PC-9 (cell line): ENCODE measurements around the gene NEIL1. TPM values are rescaled to one million over a fixed set of nuclear protein-coding genes. Genes with fewer than 3 reads are reported as not detected.

Experiments
- BruUV-seq: library from RNA; stranded (reverse); fragments of 400-500 nt; replicated peaks from 2 replicates; lab custom pipeline; 2021; lab: Mats Ljungman, UMichigan
- CTCF ChIA-PET: fragments of 300-600 bp; sonication (Branson Sonifier 250); formaldehyde crosslinking; loops from one replicate; lab custom pipeline; 2022; ENCODE audit warnings: antibody characterized with exemption; lab: Charles Lee
- POLR2A ChIA-PET: fragments of 300-600 bp; sonication (Branson Sonifier 250); formaldehyde crosslinking; loops from one replicate; lab custom pipeline; 2022; ENCODE audit warnings: antibody characterized with exemption; ENCODE audit not compliant: unreplicated experiment; lab: Charles Lee
- DNase-seq, 2 experiments: peaks; one replicate each; pipeline versions ENCODE4 v3.0.0 to v3.0.0-alpha.2; 2015 to 2022; ENCODE audit warnings: mixed read lengths in 1 of 2
- H2AFZ ChIP-seq: fragments of 200-600 bp; sonication (generic); 2 replicates; pipeline ENCODE4 v1.8.1; 2017; ENCODE audit warnings: antibody characterized with exemption
- H3F3A ChIP-seq: fragments of 200-600 bp; sonication (generic); 2 replicates; pipeline ENCODE4 v1.8.1; 2017; ENCODE audit warnings: antibody characterized with exemption, mild to moderate bottlenecking, low read depth; ENCODE audit not compliant: insufficient read depth
- H3K27ac ChIP-seq: fragments of 200-600 bp; sonication (generic); 2 replicates; pipeline ENCODE4 v1.6.1; 2016; ENCODE audit warnings: mixed run types
- H3K27me3 ChIP-seq: fragments of 200-600 bp; sonication (generic); 2 replicates; pipeline ENCODE4 v1.6.1; 2016; ENCODE audit warnings: low read depth, mixed run types; ENCODE audit not compliant: insufficient read depth
- H3K36me3 ChIP-seq: fragments of 200-600 bp; sonication (generic); 2 replicates; pipeline ENCODE4 v1.6.1; 2016; ENCODE audit warnings: low read depth, mixed run types
- H3K4me1 ChIP-seq: fragments of 200-600 bp; sonication (generic); replicated peaks from 2 replicates; pipeline ENCODE4 v1.6.1; 2016; ENCODE audit warnings: mixed run types; ENCODE audit not compliant: insufficient read depth
- H3K4me2 ChIP-seq: fragments of 200-600 bp; sonication (generic); 2 replicates; pipeline ENCODE4 v1.6.1; 2017; ENCODE audit warnings: mixed run types
- H3K4me3 ChIP-seq: fragments of 200-600 bp; sonication (generic); 2 replicates; pipeline ENCODE4 v1.6.1; 2016; ENCODE audit warnings: mixed run types
- H3K79me2 ChIP-seq: fragments of 200-600 bp; sonication (generic); 2 replicates; pipeline ENCODE4 v1.6.1; 2017; ENCODE audit warnings: low read depth, mixed run types
- H3K9me2 ChIP-seq: fragments of 200-600 bp; sonication (generic); 2 replicates; pipeline ENCODE4 v1.8.1; 2017; ENCODE audit warnings: mild to moderate bottlenecking; ENCODE audit not compliant: insufficient read depth
- H3K9me3 ChIP-seq: fragments of 200-600 bp; sonication (generic); 2 replicates; pipeline ENCODE4 v1.8.1; 2016; ENCODE audit warnings: low read depth; ENCODE audit not compliant: insufficient read depth
- H4K20me1 ChIP-seq: fragments of 200-600 bp; sonication (generic); 2 replicates; pipeline ENCODE4 v1.8.1; 2017; ENCODE audit not compliant: insufficient read depth
- CTCF ChIP-seq: fragments of 200-600 bp; sonication (generic); conservative IDR thresholded peaks from 2 replicates; pipeline ENCODE4 v1.6.1; 2017; ENCODE audit warnings: mixed run types, antibody characterized with exemption, mild to moderate bottlenecking, moderate library complexity
- EZH2 ChIP-seq: fragments of 200-600 bp; sonication (generic); IDR thresholded peaks from 2 replicates; pipeline ENCODE4 v1.8.0; 2017; ENCODE audit warnings: antibody characterized with exemption, low read depth
- intact Hi-C: fragments of 100-400 bp; cut with micrococcal nuclease; formaldehyde crosslinking; loops from one replicate; pipeline ENCODE4 v1.10.0; 2022; ENCODE audit not compliant: unreplicated experiment
- total RNA-seq: library from RNA; stranded (reverse); gene quantifications from 2 replicates; pipeline ENCODE4 v1.2.3, GENCODE V29; 2021

NEIL1 gene
- total RNA-seq, 1 experiment from 2014 or later = 21.3 TPM

GRCh38 chr15:75353604-75354003, 6.8 kb downstream of the NEIL1 start:
- POLR2A ChIA-PET = no interaction called here
- intact Hi-C loops = no loop called here

GRCh38 chr15:75354454-75354853, 7.6 kb downstream of the NEIL1 start:
- DNase-seq = no peak
- H3K9me3 ChIP-seq = no peaks in the 10 kb centered on the region
- H3K27me3 ChIP-seq = no peaks in the 10 kb centered on the region
- no peak overlapping the region for H3K4me3 ChIP-seq
- intact Hi-C loops = no loop called here
- H3K4me1 ChIP-seq = no peaks in the 10 kb centered on the region
- no peaks in the 10 kb centered on the region for H4K20me1 ChIP-seq
- H3K36me3 ChIP-seq = no peaks in the 10 kb centered on the region
- H3K4me2 ChIP-seq = no peak overlapping the region
- no peak for TF ChIP-seq CTCF
- H3F3A ChIP-seq = no peaks in the 10 kb centered on the region
- CTCF ChIA-PET = no interaction called here
- POLR2A ChIA-PET = no interaction called here
- BruUV-seq = no TSS peak
- no peaks in the 10 kb centered on the region for H3K9me2 ChIP-seq
- H3K27ac ChIP-seq = no peak overlapping the region
- H2AFZ ChIP-seq = no peak overlapping the region
- H3K79me2 ChIP-seq = no peaks in the 10 kb centered on the region

More at GRCh38 chr15:75353604-75354003, 6.8 kb downstream of the NEIL1 start:
- TF ChIP-seq CTCF = no peak
- no peak for TF ChIP-seq EZH2
- no peaks in the 10 kb centered on the region for H3K9me2 ChIP-seq
- H4K20me1 ChIP-seq = no peaks in the 10 kb centered on the region
- CTCF ChIA-PET = no interaction called here
- no peak overlapping the region for H3K27ac ChIP-seq
- no peaks in the 10 kb centered on the region for H3K9me3 ChIP-seq
- no peaks in the 10 kb centered on the region for H3K79me2 ChIP-seq
- H3F3A ChIP-seq = no peaks in the 10 kb centered on the region
- H2AFZ ChIP-seq = no peak overlapping the region
- no peaks in the 10 kb centered on the region for H3K27me3 ChIP-seq
- H3K36me3 ChIP-seq = no peaks in the 10 kb centered on the region
- H3K4me2 ChIP-seq = no peak overlapping the region
- BruUV-seq = no TSS peak
- H3K4me3 ChIP-seq = no peak overlapping the region
- DNase-seq = no peak
- no peaks in the 10 kb centered on the region for H3K4me1 ChIP-seq

- ChIA-PET POLR2A (no interaction called here), CTCF (no interaction called here)
- no peaks in the 10 kb centered on the region for H3K9me2 ChIP-seq
These were observed 8.5 kb downstream of the NEIL1 start for GRCh38 chr15:75355369-75355768.

More at GRCh38 chr15:75355369-75355768, 8.5 kb downstream of the NEIL1 start:
- Histone ChIP-seq H2AFZ (no peak overlapping the region), H3K4me1 (no peaks in the 10 kb centered on the region), H3K4me3 (no peak overlapping the region), H3K27me3 (no peaks in the 10 kb centered on the region), H4K20me1 (no peaks in the 10 kb centered on the region), H3K79me2 (no peaks in the 10 kb centered on the region), H3K36me3 (no peaks in the 10 kb centered on the region), H3F3A (no peaks in the 10 kb centered on the region), H3K27ac (no peak overlapping the region), H3K9me3 (no peaks in the 10 kb centered on the region), H3K4me2 (no peak overlapping the region)
- TF ChIP-seq CTCF (no peak), EZH2 (no peak)
- BruUV-seq = no TSS peak
- DNase-seq = no peak
- intact Hi-C loops = no loop called here
